Stimulated activated CD8-positive, alpha-beta memory T cell treated with anti-CD3 and anti-CD28 coated beads, Interleukin-15, amount 100 ng/mL, for 24 hours (primary cell): ENCODE data around the gene RASGRP2.

Experiments used
- DNase-seq: peaks from one replicate; pipeline ENCODE4 v3.0.0-alpha.2; 2020; ENCODE audit warnings: low read depth

RASGRP2 gene

GRCh38 chr11:64743591-64744543 lies at the start of gene RASGRP2:
Gene RASGRP2 (minus strand): TSS chr11:64744142. CDS start chr11:64742866, 1,276 bp downstream.
- peak; percentile 64 for DNase-seq

- DNase-seq: no peak
These were observed 48.5 kb upstream of the RASGRP2 start for GRCh38 chr11:64792482-64792881.

GRCh38 chr11:64791781-64792291 lies 47.9 kb upstream of the RASGRP2 start:
- DNase-seq: no peak

GRCh38 chr11:64790205-64791095 lies 46.5 kb upstream of the RASGRP2 start:
- no peak for DNase-seq

- no peak for DNase-seq
These were observed 45.6 kb upstream of the RASGRP2 start for GRCh38 chr11:64789331-64790204.

- no peak for DNase-seq
These were observed 44.6 kb upstream of the RASGRP2 start for GRCh38 chr11:64788321-64789215.

GRCh38 chr11:64787526-64788320 lies 43.8 kb upstream of the RASGRP2 start:
- DNase-seq: no peak

- no peak for DNase-seq
These were observed 42.4 kb upstream of the RASGRP2 start for GRCh38 chr11:64786308-64786707.

- no peak for DNase-seq
These were observed 41.1 kb upstream of the RASGRP2 start for GRCh38 chr11:64784813-64785581.

- peak; percentile 91 for DNase-seq
These were observed 34.7 kb upstream of the RASGRP2 start, which contains the start of gene SF1 for GRCh38 chr11:64778473-64779298. Gene SF1 (minus strand): TSS chr11:64778542. CDS start chr11:64778392, 150 bp downstream.

GRCh38 chr11:64778223-64778472 lies 34.2 kb upstream of the RASGRP2 start:
- no peak for DNase-seq

- peak; percentile 62 for DNase-seq
These were observed 33.7 kb upstream of the RASGRP2 start for GRCh38 chr11:64777449-64778222.

- no peak for DNase-seq
These were observed 32.9 kb upstream of the RASGRP2 start for GRCh38 chr11:64776875-64777274.

GRCh38 chr11:64776425-64776824 lies 32.5 kb upstream of the RASGRP2 start:
- DNase-seq: no peak

- DNase-seq: no peak
These were observed 30.2 kb upstream of the RASGRP2 start for GRCh38 chr11:64774144-64774543.

- DNase-seq: no peak
These were observed 28.5 kb upstream of the RASGRP2 start for GRCh38 chr11:64772303-64773018.

- DNase-seq: no peak
These were observed 27.9 kb upstream of the RASGRP2 start for GRCh38 chr11:64771861-64772260.
